Kidney tubule cell (primary cell): Measurements from ENCODE around the gene JAK2.
"Not testable (repeated sequence)": the region's sequence is repeated elsewhere in the genome, so short reads cannot be mapped to it uniquely, and the experiment has no call there.

Source experiments
- DNase-seq: peaks from one replicate; pipeline ENCODE4 v3.0.0-alpha.2; 2018; ENCODE audit warnings: low spot score

Gene JAK2

DNA sequence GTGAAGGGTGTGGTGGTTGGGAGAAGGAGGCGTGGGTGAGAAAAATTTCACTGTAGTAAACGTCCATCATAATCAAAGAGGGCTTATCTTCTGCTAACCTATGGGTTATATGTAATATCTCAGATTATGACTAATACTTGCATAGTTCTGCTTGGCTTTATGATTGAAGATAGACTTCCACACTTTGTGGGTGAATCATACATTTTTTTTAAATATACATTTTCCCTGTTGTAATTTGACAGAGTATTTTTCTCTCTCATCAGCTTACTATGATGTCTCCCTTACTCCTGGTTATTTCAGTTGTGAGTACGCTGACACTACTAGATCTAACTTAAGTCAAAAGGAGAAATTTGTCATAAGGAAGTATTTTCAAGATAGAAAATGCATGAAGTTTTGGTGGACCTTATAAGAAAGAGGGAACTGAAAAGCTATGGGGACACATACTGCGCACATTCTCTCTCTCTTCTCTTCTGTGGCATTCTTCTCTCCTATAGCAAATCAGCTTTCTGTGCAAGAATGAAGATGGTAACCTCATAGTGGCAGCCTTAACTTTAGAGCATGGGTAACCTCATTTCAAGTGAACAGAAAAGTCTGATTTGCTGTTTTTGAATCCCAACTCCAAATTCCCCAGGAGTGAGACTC lies 4.9 kb upstream of the JAK2 start:
- DNase-seq: no peak

DNA sequence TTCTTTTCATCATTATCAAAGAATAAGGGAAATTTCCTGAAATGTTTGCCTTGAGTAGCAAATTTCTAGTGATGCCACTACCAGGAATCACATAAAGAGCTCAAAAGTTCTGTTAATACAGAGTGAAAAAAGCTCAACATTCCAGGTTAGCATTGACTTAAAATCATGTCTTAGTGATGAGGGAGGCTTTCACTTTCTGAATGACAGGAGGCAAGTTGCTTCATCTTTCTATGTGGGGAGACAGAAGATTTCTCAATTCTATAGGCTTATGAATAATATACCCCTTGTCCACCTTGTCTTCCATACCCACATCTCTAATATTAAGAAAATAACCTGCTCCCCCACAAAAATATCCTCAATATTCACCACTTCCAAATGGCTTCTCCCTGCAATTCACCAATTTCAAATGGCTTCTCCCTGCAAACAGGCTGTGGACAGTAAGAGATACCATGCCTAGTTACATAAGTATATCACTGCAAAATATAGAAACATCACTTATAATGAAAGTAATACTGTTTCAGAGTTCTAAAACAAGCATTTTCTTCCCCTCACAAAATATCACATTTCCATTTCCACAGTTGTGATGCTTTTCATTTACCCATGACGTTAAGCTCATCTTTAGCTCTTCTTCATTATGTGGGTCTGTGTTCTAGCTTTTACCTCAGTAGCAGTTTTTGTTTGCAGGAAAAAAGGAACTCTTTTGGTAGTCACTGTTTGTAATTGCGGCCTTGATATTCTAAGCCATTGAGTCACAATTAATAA lies 2.2 kb upstream of the JAK2 start:
- DNase-seq: no peak

DNA sequence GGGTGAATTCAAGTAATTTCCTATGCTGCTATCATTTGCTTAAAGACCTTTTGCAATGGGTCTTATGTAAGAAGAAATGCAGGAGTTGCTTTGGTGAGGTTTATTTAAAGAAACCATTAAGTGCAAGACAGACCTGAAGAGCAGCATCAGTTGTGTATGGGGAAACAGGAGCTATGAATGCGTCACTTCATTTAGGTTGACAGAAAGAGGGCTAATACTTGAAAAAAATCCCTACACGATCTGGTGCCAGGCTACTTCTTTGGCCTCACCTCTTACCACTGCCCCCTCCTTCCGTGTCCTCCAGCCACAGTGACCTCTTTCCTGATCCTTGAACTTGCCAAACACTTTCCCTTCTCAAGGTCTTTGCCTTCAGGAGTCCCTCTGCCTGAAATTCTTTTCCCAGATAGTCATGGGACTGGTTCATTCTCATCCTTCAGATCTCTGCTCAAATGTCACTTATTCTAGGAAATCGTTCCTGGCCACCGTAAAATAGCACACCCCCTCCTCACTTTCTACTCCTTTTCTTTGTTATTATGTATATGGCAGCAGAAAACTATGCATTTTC lies 1.4 kb upstream of the JAK2 start:
- DNase-seq: peak; percentile 20

DNA sequence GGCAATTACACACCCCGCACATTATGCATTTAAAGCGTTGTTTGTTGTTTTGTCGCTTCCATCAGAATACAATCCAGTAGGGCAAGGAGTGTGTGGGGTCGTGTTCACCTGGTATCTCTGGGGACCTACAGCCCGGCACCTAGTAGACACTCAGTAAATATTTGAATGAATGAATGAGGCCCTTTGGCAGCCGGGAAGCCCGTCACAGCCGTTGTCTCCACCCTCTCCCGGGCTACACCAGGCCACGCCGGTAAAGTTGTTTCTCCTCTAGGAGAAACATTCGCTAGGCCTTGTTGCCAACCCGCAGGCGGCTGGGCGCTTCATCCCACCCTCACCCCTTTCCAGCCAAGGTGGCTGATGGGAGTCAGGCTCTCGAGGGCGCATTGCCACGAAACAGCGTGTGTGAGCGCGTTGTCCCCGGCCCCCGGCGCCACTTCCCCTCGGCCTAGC lies 876 bp upstream of the JAK2 start:
- DNase-seq: no peak

DNA sequence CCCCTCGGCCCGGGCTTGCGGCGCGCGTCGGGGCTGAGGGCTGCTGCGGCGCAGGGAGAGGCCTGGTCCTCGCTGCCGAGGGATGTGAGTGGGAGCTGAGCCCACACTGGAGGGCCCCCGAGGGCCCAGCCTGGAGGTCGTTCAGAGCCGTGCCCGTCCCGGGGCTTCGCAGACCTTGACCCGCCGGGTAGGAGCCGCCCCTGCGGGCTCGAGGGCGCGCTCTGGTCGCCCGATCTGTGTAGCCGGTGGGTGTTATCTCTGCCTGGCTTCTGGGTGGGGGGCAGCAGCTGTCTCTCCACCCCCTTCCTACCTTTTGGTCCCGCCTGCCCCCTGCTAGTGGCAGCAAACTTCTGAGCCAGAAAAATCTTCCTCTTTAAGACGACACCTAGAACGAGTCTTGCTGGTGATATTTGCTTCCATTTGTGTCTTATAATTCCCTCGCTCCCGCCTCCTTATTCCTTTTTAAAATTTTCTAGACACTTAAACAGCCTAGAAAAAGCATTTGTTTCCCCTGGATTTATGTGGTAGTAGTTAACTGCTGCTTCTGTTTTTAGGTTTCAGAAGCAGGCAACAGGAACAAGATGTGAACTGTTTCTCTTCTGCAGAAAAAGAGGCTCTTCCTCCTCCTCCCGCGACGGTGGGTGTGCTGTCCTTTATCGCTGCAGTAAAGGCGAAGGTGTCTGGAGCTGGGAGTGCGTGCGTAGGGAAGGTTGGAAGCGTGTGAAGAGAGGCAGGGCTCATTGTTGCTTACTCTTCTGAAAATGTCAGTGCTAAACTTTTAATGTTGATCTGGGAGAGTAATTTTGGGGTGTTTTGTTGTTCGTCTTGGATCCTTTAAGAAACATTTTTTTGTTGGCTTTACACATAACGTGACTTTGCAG lies 554 bp downstream of the JAK2 start:
- peak; percentile 61 for DNase-seq

DNA sequence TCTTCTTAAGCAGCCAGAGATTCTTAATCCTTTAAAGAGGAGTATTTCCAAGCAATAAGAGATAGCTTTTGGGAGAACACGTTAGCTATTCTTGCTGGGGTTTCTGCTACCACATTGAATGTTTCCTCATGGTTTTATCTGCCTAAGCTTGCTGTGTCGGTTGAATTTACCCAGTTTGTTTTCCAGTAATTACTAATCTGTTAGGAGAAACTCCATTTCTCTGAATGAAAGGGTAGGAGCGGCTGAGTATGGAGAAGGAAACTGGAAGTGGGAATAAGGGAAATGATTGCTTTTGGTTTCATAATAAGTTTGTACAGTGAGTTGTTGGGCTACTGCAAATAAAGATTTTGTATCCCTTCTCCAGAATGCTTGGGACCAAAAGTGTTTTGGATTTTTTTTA lies 1.2 kb downstream of the JAK2 start:
- DNase-seq: peak; percentile 14

DNA sequence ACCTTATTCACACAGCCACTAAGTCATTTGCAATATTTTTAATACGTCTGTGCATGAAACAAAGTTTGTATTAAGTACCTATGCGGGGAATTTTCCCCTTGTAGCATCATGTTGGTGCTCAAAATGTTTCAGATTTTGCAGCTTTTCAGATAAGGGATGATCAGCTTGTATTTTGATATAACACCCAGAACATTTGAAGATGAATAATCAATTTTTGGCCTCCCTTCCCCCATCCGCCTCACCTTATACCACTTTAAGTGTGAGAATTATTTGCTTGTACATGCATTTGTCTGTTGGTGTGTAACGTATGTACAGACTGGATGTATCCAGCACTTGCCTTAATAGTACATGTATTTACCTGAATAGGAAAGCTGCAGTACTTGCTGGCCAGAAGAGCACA lies 1.7 kb downstream of the JAK2 start:
- no peak for DNase-seq

DNA sequence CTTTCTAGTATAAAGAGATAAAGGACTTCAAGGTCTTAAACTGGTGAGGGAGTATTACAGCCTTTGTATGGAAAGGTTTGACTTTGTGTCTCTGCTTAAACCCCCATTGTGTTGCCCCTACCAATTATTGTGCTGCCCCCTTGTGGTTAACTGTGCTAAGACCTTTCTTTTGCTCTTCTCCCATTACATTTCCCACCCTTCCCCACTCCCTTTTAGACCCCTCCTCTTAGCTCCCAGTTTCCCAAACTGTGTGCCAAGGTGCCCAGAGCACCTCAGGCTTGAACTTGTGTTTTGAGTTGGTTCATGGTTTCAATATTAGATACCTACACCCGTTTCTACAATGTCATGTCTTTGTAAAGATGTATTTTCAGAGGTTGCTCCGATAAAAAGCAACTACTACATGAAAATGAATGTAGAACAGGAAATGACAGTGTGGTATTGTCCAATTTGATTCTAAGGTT lies 2.9 kb downstream of the JAK2 start:
- peak; percentile 60 for DNase-seq

DNA sequence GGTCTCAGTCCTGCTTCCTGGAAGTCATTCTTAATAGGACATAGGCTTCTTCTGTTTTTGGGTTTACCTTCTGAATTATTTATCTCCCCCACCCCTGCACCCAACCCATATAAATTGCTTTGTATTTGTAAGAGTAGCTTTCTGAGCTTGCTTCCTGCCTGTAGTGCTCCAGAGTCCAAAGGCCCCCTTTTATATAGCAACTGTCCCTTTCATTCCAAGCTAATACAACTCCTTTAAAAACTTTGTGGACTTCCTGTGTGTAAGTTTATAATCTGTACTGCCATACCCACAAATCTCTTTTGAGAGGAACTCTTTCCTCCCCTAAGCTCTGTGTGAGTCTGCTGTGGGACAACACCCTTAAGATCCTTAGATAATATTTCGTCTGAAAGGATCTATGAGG lies 7.8 kb downstream of the JAK2 start:
- DNase-seq: no peak

DNA sequence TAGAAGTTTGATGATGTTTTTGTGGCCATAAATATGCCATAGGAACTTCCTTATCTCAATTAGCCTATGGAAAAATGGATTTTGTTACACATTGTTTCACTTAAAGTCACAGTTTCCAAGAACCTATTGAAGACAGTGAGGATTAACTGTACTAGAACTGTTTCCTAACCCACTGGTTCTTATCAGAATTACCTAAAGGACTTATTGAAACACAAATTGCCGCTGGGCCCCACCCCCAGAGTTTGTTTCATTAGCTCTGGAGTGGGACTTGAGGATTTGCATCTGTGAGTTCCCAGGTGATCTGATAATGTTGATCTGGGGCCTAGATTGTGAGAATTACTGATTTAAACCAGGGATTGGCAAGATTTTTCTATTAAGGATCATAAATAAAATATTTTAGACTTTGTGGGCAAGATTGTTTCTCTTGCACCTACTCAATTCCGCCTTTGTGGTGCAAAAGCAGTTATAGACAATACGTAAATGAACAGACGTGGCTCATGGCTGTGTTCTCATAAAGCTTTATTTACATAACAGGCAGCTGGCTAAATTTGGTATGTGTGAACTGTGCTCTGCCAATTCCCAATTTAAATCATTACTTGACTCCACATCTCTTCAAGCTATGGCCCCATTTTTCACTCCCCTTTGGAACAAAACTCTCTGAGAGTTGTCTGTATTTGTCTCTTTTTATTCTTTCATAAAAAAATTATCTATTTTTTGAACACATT lies 9.3 kb downstream of the JAK2 start:
- DNase-seq: no peak

DNA sequence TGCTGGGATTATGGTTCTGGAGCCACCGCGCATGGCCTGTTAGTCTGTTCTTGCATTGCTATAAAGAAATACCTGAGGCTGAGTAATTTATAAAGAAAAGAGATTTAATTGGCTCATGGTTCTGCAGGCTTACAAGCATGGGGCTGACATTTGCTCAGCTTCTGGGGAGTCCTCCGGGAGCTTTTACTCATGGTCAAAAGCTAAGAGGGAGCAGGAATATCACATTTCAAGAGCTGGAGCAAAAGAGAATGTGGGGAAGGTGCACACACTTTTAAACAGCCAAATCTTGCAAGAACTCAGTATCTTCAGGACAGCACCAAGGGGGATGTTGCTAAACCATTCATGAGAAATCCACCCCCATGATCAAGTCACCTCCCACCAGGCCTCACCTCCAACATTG lies 12.1 kb downstream of the JAK2 start:
- DNase-seq: no peak

DNA sequence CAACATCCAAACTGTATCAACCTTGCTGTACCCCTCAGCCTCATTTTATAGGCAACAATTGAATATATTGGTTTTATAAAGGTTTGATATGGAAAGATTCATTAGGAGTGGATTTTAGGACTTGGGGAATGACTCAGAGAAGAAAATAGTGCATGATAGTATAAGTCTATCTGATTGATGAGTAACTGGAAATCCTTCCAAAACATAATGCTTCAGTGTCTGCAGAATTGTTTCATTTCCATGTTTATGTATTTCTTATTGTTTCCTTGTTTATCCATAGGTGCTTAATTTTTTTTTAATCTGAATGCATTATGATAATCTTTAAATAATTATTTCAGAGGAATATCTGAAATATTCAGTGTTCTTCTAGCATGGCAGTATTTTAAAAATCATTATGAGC lies 12.6 kb downstream of the JAK2 start:
- DNase-seq: no peak

DNA sequence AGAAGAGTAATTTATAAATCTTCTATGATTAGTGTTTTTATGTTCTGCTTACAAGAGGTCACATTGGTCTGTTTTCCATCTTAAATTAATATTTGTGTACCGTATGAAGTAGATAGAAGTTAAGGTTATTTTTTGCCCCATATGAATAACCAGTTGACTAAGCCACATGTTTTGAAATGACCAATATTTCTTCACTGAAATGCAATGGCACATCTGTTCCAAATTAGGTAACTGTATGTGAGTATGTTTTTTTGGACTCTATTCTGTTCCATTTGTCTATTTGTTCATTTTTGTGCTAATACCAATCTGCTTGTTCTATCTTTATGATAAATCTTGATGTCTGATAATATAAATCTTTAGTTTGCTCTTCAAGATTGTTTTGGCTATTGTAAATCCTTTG lies 17.7 kb downstream of the JAK2 start:
- no peak for DNase-seq

DNA sequence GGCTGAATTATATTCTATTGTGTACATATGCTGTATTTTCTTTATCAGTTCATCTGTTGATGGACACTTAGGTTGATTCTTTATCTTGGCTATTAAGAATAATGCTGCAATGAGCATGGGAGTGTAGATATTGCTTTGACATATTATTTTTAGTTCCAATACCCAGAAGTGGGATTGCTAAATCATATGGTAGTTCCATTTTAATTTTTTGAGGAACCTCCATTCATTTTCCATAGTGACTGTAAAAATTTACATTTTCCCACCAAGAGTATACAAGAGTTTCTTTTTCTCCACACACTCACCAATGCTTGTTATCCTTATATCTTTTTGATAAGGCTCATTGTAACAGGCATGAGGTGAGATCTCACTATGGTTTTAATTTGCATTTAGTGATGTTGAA lies 19.4 kb downstream of the JAK2 start:
- DNase-seq: no peak

DNA sequence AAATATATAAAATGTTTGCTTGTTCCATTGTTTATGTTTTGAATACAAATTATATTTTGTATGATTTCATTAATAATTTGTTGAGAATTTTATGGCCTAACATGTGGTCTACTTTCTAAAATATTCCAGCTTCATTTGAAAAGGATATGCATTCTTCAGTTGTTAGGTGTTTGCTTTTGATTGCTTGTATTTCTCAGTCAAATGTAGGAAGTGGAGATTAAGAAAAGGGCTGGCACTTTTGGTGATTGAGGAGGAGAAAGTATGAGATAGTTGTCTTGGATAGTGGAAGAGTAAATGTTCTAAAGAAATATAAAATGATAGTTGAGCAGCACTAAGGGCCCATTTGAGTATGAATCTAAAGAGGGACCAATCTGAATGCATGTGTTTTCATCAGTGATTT lies 23.1 kb downstream of the JAK2 start:
- DNase-seq: peak; percentile 14

DNA sequence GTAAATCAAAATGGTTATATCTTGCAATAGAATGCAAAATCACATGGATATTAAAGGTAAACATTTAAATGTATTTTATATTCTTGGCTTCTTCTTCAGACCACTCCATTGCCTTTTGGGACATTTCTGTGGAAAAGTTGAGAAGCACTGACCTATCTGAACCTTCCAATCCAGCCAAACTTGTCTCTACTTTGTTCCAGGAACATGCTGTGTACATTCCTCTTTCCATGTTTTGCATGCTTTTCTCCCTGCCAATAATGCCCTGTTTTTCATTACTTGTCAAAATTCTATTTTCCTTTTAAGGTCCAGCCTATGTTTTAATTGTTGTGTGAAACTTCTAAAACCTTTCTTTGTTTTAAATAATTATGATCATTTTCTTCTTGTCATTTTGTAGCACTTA lies 28.3 kb downstream of the JAK2 start:
- DNase-seq: no peak

DNA sequence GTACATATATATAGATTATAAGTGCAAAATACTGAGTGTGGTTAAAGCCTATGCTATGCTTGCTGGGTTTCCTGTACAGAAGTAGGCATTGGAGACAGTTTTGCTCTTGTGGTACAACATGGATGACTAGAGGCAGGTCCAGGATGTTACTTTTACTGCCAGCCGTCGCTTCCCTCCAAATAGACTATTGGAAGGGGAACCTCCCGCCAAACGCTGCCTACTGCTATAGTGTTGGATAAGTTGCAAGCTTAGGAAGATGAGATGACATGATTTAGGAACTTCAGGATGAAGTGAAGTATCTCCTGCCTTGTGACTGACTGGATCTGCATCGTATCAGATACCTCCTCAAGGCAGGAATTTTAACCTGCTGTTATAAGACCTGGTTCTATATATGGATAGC lies 30.9 kb downstream of the JAK2 start:
- no peak for DNase-seq

DNA sequence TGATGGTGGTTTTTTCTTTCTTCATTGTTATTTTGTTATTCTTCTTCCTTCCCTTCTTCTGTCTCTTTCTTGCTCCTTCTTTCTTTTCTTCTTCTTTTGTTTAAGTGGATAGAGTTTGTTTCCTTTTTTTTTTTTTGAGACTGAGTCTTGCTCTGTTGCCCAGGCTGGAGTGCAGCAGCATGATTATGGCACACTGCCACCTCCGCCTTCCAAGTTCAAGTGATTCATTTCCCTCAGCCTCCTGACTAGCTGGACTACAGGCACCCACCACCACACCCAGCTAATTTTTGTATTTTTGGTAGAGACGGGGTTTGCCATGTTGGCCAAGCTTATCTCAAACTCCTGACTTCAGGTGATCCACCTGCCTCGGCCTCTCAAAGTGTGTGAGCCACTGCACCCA lies 40.3 kb downstream of the JAK2 start:
- DNase-seq: peak; percentile 14

DNA sequence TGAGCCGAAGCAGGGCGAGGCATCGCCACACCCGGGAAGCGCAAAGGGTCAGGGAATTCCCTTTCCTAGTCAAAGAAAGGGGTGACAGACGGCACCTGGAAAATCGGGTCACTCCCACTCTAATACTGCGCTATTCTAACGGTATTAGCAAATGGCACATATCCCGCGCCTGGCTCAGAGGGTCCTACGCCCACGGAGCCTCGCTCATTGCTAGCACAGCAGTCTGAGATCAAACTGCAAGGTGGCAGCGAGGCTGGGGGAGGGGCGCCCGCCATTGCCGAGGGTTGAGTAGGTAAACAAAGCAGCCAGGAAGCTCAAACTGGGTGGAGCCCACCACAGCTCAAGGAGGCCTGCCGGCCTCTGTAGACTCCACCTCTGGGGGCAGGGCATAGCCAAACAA lies 46.9 kb downstream of the JAK2 start:
- not testable (repeated sequence) for DNase-seq

DNA sequence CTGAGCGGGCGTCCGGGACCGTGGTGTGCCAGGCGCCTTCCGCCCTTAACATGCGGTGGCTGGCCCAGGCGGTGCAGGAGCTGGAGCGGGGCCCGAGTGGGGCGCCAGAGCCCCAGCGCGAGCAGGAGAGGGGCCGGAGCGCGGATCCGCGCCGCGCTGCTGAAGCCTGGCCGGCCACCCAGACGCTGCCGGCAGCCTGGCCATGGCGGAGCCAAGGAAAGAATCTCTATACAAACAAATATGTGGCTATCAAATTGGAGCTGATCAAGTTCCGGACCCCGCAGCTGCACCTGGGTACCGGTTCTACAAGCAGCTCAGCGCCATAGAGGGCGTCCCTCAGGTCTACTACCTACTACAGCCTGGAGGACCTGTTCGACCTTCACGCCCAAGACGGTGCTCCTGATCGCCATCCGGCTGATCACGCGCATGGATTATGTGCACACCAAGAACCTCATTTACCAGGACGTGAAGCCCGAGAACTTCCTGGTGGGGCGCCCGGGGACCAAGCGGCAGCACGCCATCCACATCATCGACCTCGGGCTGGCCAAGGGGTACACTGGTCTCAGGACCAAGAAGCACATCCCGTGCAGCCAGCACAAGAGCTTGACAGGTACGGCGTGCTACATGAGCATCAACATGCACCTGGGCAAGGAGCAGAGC lies 55.8 kb downstream of the JAK2 start:
- DNase-seq: no peak

DNA sequence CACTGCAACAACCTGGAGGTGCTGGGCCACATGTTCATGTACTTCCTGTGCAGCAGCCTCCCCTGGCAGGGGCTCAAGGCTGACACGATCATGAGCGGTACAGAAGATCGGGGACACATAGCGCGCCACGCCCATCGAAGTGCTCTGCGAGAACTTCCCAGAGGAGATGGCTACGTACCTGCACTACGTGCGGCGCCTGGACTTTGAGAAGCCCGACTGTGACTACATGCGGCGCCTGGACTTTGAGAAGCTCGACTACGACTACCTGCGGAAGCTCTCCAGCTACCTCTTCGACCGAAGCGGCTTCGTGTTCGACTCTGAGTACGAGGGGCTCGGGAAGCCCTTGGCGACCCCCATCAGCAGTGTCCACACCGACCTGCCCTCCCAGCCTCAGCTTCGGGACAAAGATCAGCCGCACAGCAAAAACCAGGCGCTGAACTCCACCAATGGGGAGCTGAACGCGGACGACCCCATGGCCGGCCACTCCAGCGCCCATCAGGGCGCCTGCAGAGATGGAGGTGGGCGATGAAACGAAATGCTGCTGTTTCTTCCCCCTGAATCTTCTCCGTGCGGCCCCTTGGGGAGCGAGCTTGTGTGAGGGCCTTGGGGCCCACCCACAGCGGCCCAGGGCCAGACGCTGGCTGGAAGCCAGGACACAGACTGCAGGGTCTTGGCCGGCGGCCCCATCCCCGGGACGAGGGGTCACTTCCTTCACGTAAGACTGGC lies 56.5 kb downstream of the JAK2 start:
- DNase-seq: no peak
